LNCaP clone FGC (cell line): Measurements from ENCODE around the gene LAD1.

Source experiments
- DNase-seq: peaks from one replicate; pipeline ENCODE4 v3.0.0-alpha.2; 2011; ENCODE audit warnings: low read depth
- H3K4me3 ChIP-seq: 2 replicates; pipeline ENCODE4 v1.5.1; 2011; ENCODE audit warnings: mild to moderate bottlenecking, low read depth, low read length, control low read depth
- CTCF ChIP-seq: IDR thresholded peaks from 2 replicates; pipeline ENCODE4 v1.5.1; 2012; ENCODE audit warnings: mild to moderate bottlenecking; ENCODE audit not compliant: control insufficient read depth, insufficient read depth; ENCODE audit errors: extremely low read depth

The LAD1 gene

GRCh38 chr1:201371792-201372191, 27.3 kb downstream of the LAD1 start:
- no peak for TF ChIP-seq CTCF
- no peak for DNase-seq
- no peak overlapping the region for H3K4me3 ChIP-seq

GRCh38 chr1:201371276-201371675, 27.8 kb downstream of the LAD1 start:
- H3K4me3 ChIP-seq, result no peak overlapping the region
- no peak for DNase-seq
- no peak for TF ChIP-seq CTCF

- no peak for TF ChIP-seq CTCF
- H3K4me3 ChIP-seq, result no peak overlapping the region
- no peak for DNase-seq
Measured at GRCh38 chr1:201370500-201370899, 28.6 kb downstream of the LAD1 start.

GRCh38 chr1:201369209-201369608, 29.9 kb downstream of the LAD1 start:
- H3K4me3 ChIP-seq, result no peak overlapping the region
- DNase-seq, result no peak
- no peak for TF ChIP-seq CTCF

GRCh38 chr1:201366696-201367095, 32.4 kb downstream of the LAD1 start:
- DNase-seq, result no peak
- H3K4me3 ChIP-seq, result no peak overlapping the region
- no peak for TF ChIP-seq CTCF

- no peak for TF ChIP-seq CTCF
- no peak overlapping the region for H3K4me3 ChIP-seq
- no peak for DNase-seq
Measured at GRCh38 chr1:201365251-201365650, 33.9 kb downstream of the LAD1 start.

GRCh38 chr1:201364808-201365105, 34.4 kb downstream of the LAD1 start:
- no peak for TF ChIP-seq CTCF
- H3K4me3 ChIP-seq, result no peak overlapping the region
- DNase-seq, result no peak
